ENCODE results near the gene RAB31. TPM values are rescaled to one million over a fixed set of nuclear protein-coding genes. Genes with fewer than 3 reads are reported as not detected.
A peak's percentile ranks its signal among the peaks of the same experiment; 100 is the strongest.

The RAB31 gene
- total RNA-seq, 1 donor from 2014 or later, result 44.2 TPM

DNA sequence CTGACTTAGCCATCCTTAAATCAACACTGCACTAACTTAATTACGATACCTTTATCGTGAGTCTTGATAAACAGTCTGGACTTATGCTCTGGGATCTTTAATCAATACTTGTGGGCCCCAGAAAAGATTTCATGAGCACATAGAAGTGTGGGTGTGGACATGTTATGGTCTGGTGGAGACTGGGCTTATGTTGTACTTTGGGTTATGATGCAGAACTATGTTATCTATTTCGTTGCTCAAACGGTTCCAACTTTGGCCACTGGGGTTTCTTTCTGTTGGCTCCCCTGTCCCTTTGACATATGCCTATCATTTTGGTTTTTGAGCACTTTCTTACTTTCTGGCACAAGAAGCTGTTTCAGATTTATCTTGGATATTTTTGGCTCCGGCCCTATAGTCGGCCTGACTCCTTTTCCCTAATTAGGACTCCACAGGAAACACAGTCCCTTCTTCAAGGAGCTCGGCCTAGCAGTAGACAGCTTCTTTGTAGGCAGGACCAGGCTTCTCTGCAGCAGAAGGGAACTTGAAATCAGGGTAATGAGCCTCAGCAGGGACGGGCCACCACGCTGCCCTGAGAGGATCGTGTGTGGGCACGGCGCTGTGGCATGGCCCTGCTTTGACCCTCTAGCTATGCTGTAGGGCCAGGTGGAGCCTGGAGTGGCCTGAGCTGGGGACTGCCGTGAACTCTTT is 123.1 kb downstream of the RAB31 start:
- DNase-seq (ENCODE audit: low read depth), result no peak
- Histone ChIP-seq H3K36me3 (ENCODE audit: control insufficient read depth, insufficient read depth, low read length) (no peaks in the 10 kb centered on the region), H3K27me3 (ENCODE audit: control insufficient read depth, insufficient read depth, low read length) (no peaks in the 10 kb centered on the region), H3K4me3 (ENCODE audit: low read depth, low read length) (no peak overlapping the region)
- TF ChIP-seq, protein P1, sequence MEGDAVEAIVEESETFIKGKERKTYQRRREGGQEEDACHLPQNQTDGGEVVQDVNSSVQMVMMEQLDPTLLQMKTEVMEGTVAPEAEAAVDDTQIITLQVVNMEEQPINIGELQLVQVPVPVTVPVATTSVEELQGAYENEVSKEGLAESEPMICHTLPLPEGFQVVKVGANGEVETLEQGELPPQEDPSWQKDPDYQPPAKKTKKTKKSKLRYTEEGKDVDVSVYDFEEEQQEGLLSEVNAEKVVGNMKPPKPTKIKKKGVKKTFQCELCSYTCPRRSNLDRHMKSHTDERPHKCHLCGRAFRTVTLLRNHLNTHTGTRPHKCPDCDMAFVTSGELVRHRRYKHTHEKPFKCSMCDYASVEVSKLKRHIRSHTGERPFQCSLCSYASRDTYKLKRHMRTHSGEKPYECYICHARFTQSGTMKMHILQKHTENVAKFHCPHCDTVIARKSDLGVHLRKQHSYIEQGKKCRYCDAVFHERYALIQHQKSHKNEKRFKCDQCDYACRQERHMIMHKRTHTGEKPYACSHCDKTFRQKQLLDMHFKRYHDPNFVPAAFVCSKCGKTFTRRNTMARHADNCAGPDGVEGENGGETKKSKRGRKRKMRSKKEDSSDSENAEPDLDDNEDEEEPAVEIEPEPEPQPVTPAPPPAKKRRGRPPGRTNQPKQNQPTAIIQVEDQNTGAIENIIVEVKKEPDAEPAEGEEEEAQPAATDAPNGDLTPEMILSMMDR (IDR thresholded peaks at IDR 0.05; ENCODE audit: insufficient read depth, low read length, poor library complexity, severe bottlenecking), result peak; percentile 14

DNA sequence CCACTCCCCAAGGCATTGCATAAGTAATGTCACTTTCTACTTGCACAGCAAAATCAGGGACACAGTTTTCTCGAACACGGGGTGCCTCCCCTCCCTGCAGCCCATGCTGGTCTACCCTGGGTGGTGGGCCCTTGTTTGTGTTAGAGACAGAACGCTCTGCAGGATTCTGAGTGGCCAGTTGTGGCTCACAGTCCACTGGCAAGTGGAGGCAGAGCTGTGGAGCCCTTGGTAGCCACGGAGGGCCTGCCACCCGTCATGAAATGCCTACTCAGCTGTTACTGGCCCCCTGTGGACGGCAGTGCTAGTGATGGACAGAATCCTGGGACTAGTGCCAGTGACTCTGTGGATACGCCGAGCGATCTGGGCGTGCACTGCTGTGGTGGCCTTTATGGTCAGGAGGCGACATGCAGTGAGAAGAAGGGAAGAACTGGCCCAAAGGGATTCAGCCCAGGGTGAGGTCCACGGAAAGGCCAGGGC is 123.7 kb downstream of the RAB31 start:
- no peaks in the 10 kb centered on the region for H3K36me3 ChIP-seq (ENCODE audit: control insufficient read depth, insufficient read depth, low read length)
- H3K27me3 ChIP-seq (ENCODE audit: control insufficient read depth, insufficient read depth, low read length), result no peaks in the 10 kb centered on the region
- TF ChIP-seq, protein P1 (IDR thresholded peaks at IDR 0.05; ENCODE audit: insufficient read depth, low read length, poor library complexity, severe bottlenecking), result no peak
- H3K4me3 ChIP-seq (ENCODE audit: low read depth, low read length), result no peak overlapping the region
- DNase-seq (ENCODE audit: low read depth), result no peak

DNA sequence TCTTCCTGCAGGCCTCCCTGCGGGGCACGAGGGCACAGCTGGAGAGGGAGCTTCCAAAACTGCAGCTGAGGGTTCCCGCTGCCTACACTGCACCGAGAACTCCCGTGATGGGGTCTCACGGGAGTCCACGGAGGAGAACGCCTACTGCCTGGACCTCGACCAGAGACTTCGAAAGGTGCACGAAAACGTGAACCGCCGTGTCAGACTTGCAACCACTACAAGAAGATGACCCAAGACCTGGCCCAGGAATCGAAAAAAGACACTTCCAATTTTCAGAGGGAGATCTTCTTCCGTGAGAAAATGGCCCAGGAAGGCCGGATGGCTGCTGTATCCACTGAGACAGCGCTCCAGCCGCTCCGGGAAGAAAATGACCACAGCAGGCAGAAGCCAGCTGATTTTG is 124.8 kb downstream of the RAB31 start:
- Histone ChIP-seq H3K4me3 (ENCODE audit: low read depth, low read length) (no peak overlapping the region), H3K36me3 (ENCODE audit: control insufficient read depth, insufficient read depth, low read length) (no peaks in the 10 kb centered on the region), H3K27me3 (ENCODE audit: control insufficient read depth, insufficient read depth, low read length) (no peaks in the 10 kb centered on the region)
- TF ChIP-seq, protein P1 (IDR thresholded peaks at IDR 0.05; ENCODE audit: insufficient read depth, low read length, poor library complexity, severe bottlenecking), result no peak
- DNase-seq (ENCODE audit: low read depth), result no peak

DNA sequence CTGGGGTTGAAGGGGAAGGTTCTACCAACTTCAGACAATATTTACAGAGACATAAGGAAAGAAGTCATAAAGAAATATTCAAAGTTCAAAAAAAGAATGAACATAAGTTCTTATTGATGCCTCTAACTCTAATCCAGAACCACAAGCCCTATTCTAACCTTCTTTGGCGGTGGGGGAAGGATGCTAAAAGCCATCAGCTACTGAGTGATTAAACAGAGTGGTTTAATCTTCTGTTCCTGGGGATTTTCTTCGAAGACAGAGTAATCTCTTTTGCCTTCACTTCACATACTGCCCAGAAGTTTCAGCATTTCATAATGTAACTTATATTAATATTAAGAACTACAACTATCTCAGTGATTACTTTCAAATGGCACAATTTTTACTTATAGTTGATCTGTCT is 126.5 kb downstream of the RAB31 start:
- TF ChIP-seq, protein P1 (IDR thresholded peaks at IDR 0.05; ENCODE audit: insufficient read depth, low read length, poor library complexity, severe bottlenecking), result no peak
- Histone ChIP-seq H3K27me3 (ENCODE audit: control insufficient read depth, insufficient read depth, low read length) (no peaks in the 10 kb centered on the region), H3K36me3 (ENCODE audit: control insufficient read depth, insufficient read depth, low read length) (no peaks in the 10 kb centered on the region), H3K4me3 (ENCODE audit: low read depth, low read length) (no peak overlapping the region)
- DNase-seq (ENCODE audit: low read depth), result no peak

DNA sequence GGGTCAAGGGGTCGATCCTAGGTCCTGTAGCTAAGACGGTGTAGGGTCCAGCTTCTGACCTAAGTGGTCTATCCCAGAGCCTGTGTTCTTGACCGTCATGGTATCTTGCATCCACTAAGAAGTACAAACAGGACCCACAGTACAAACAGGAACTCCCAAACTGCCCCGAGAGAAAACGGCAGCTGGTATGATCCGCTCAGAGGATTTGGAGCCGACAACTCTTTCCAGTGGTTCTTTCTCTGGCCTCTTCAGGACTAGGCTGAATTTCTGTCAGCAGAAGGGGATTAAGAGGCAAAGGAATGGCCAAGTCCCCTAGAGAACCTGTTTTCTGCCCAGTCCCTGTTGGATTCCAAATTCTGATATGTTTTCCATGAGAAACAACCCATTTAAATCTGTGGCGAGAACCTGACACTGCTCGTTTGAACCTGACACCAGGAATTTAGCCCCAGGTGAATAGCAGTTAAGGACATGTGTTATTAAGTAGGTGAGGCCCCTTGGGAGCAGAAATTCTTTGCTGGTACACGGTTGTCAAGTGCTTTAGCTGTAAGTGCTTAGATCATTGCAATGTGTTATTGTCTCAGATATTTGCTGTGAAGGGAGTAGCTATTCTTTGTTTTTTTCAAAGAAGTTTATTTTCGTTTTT is 127.1 kb downstream of the RAB31 start:
- no peak for DNase-seq (ENCODE audit: low read depth)
- TF ChIP-seq, protein P1 (IDR thresholded peaks at IDR 0.05; ENCODE audit: insufficient read depth, low read length, poor library complexity, severe bottlenecking), result no peak
- Histone ChIP-seq H3K36me3 (ENCODE audit: control insufficient read depth, insufficient read depth, low read length) (no peaks in the 10 kb centered on the region), H3K27me3 (ENCODE audit: control insufficient read depth, insufficient read depth, low read length) (no peaks in the 10 kb centered on the region), H3K4me3 (ENCODE audit: low read depth, low read length) (no peak overlapping the region)
